HCT116 (cell line): ENCODE measurements around the gene U2AF1L4. TPM values are rescaled to one million over a fixed set of nuclear protein-coding genes. Genes with fewer than 3 reads are reported as not detected.

ENCODE experiments used
- ATAC-seq: fragments of 200-7000 bp; cut with Tn5 transposase; 2 replicates; pipeline ENCODE4 v1.9.1; 2020; ENCODE audit warnings: mild to moderate bottlenecking, moderate library complexity
- BruUV-seq: library from RNA; stranded (reverse); fragments of 400-500 nt; replicated peaks from 2 replicates; lab custom pipeline; 2021; lab: Mats Ljungman, UMichigan
- CTCF ChIA-PET: fragments of 300-600 bp; sonication (Branson Sonifier 250); formaldehyde crosslinking; loops from one replicate; lab custom pipeline; 2021; ENCODE audit warnings: antibody characterized with exemption; lab: Charles Lee
- POLR2A ChIA-PET: fragments of 300-600, 350-600 bp; sonication (Branson Sonifier 250); formaldehyde crosslinking; loops from one replicate; lab custom pipeline; 2021; ENCODE audit warnings: antibody characterized with exemption; lab: Charles Lee
- RAD21 ChIA-PET, 2 experiments: fragments of 300-600 bp; sonication (Branson Sonifier 250); formaldehyde crosslinking; loops; one replicate each; lab custom pipeline; 2023; ENCODE audit warnings: low total read pairs in 2 of 2; ENCODE audit not compliant: uncharacterized antibody in 2 of 2, unreplicated experiment in 2 of 2, low non-redundant PET in 1 of 2; lab: Charles Lee
- DNase-seq: peaks from one replicate; pipeline ENCODE4 v3.0.0-alpha.2; 2010; ENCODE audit warnings: low read depth, low spot score
- H2AFZ ChIP-seq: fragments of 200-600 bp; shearing (Covaris generic), sonication (generic); 2 replicates; pipeline ENCODE4 v1.6.1; 2017; ENCODE audit warnings: low read depth, mixed run types, mixed read lengths, antibody characterized with exemption, low read length; ENCODE audit not compliant: poor library complexity, severe bottlenecking
- H3K27ac ChIP-seq: 2 replicates; pipeline ENCODE4 v1.5.1; 2012; ENCODE audit warnings: low read depth, low read length
- H3K27me3 ChIP-seq: fragments of 200-600 bp; sonication (generic); 2 replicates; pipeline ENCODE4 v1.6.1; 2016; ENCODE audit warnings: mixed run types, low read length, mixed read lengths; ENCODE audit not compliant: insufficient read depth
- H3K36me3 ChIP-seq, 2 experiments: fragments of 200-500 bp in 1 of 2; fragments of 200-600 bp in 1 of 2; sonication (Bioruptor generic) in 1 of 2; sonication (generic) in 1 of 2; 2 replicates each; pipeline versions ENCODE4 v1.5.1 to v1.6.1; 2014 to 2016; ENCODE audit warnings: low read length in 2 of 2, inconsistent platforms in 1 of 2, mixed read lengths in 1 of 2, mixed run types in 1 of 2; ENCODE audit not compliant: insufficient read depth in 2 of 2, control insufficient read depth in 1 of 2
- H3K4me1 ChIP-seq, 2 experiments: fragments of 200-600 bp in 1 of 2; sonication (generic) in 1 of 2; 2 replicates each; pipeline versions ENCODE4 v1.5.1 to v1.6.1; 2012 to 2017; ENCODE audit warnings: low read length in 2 of 2, inconsistent platforms in 1 of 2, mild to moderate bottlenecking in 1 of 2, mixed read lengths in 1 of 2, mixed run types in 1 of 2, moderate library complexity in 1 of 2; ENCODE audit not compliant: insufficient read depth in 2 of 2, control insufficient read depth in 1 of 2
- H3K4me2 ChIP-seq: fragments of 200-600 bp; sonication (generic); 2 replicates; pipeline ENCODE4 v1.6.1; 2017; ENCODE audit warnings: mixed run types, low read length, mixed read lengths
- H3K4me3 ChIP-seq, 2 experiments: fragments of 200-600 bp in 1 of 2; sonication (generic) in 1 of 2; replicated peaks in 1 of 2; 2 replicates each; pipeline ENCODE4 v1.5.1; 2011 to 2016; ENCODE audit warnings: low read length in 2 of 2, control low read depth in 1 of 2, low read depth in 1 of 2, mild to moderate bottlenecking in 1 of 2, mixed read lengths in 1 of 2, mixed run types in 1 of 2
- H3K79me2 ChIP-seq: fragments of 200-600 bp; sonication (generic); 2 replicates; pipeline ENCODE4 v1.6.1; 2017; ENCODE audit warnings: mild to moderate bottlenecking, mixed run types, low read length, moderate library complexity, mixed read lengths; ENCODE audit not compliant: insufficient read depth
- H3K9ac ChIP-seq: fragments of 200-600 bp; sonication (generic); 2 replicates; pipeline ENCODE4 v1.6.1; 2016; ENCODE audit warnings: low read length, mixed read lengths
- H3K9me2 ChIP-seq: fragments of 200-600 bp; sonication (generic), shearing (Covaris generic); 2 replicates; pipeline ENCODE4 v1.6.1; 2017; ENCODE audit warnings: mixed run types, mild to moderate bottlenecking, moderate library complexity; ENCODE audit not compliant: insufficient read depth
- H3K9me3 ChIP-seq, 2 experiments: fragments of 200-500 bp in 1 of 2; fragments of 200-600 bp in 1 of 2; sonication (Bioruptor generic) in 1 of 2; sonication (generic) in 1 of 2; 2 replicates each; pipeline ENCODE4 v1.6.1; 2014 to 2017; ENCODE audit warnings: low read length in 2 of 2, mixed read lengths in 2 of 2, inconsistent platforms in 1 of 2, low read depth in 1 of 2, mild to moderate bottlenecking in 1 of 2, mixed run types in 1 of 2, moderate library complexity in 1 of 2; ENCODE audit not compliant: control insufficient read depth in 1 of 2, insufficient read depth in 1 of 2
- H4K20me1 ChIP-seq: fragments of 200-600 bp; sonication (generic), shearing (Covaris generic); 2 replicates; pipeline ENCODE4 v1.6.1; 2017; ENCODE audit warnings: mixed run types, mild to moderate bottlenecking, moderate library complexity; ENCODE audit not compliant: insufficient read depth
- ATF3 ChIP-seq: IDR thresholded peaks from 2 replicates; pipeline ENCODE4 v1.6.1; 2012
- ELF1 ChIP-seq: IDR thresholded peaks from 2 replicates; pipeline ENCODE4 v1.6.1; 2012; ENCODE audit warnings: low read depth, borderline replicate concordance
- EZH2 ChIP-seq: fragments of 200-600 bp; sonication (generic); IDR thresholded peaks from 2 replicates; pipeline ENCODE4 v1.6.1; 2017; ENCODE audit warnings: antibody characterized with exemption, mixed run types
- FOSL1 ChIP-seq: IDR thresholded peaks from 2 replicates; pipeline ENCODE4 v1.6.1; 2012; ENCODE audit warnings: low read depth
- JUND ChIP-seq: IDR thresholded peaks from 2 replicates; pipeline ENCODE4 v1.6.1; 2012
- POLR2A ChIP-seq: IDR thresholded peaks from 2 replicates; pipeline ENCODE4 v1.7.0; 2011; ENCODE audit warnings: borderline replicate concordance; ENCODE audit not compliant: insufficient read depth, insufficient read length; ENCODE audit errors: extremely low read depth
- RAD21 ChIP-seq: IDR thresholded peaks from 2 replicates; pipeline ENCODE4 v1.6.1; 2012; ENCODE audit warnings: low read depth, mild to moderate bottlenecking
- SIN3A ChIP-seq: IDR thresholded peaks from 2 replicates; pipeline ENCODE4 v1.6.1; 2012; ENCODE audit warnings: low read depth
- ZBTB33 ChIP-seq: IDR thresholded peaks from 2 replicates; pipeline ENCODE4 v1.6.1; 2011; ENCODE audit warnings: mild to moderate bottlenecking, low read length, moderate library complexity; ENCODE audit not compliant: insufficient replicate concordance; ENCODE audit errors: extremely low read depth
- intact Hi-C: fragments of 100-400 bp; cut with micrococcal nuclease; formaldehyde crosslinking; loops from 2 replicates; pipeline ENCODE4 v1.10.0; 2022
- total RNA-seq: library from RNA; stranded (reverse); gene quantifications from one replicate; pipeline ENCODE4 v1.2.1, GENCODE V29; 2021; ENCODE audit not compliant: unreplicated experiment
- TF ChIP-seq, protein P1 (sequence below), 3 experiments: fragments of 200-600 bp in 1 of 3; sonication (generic) in 1 of 3; IDR thresholded peaks in 2 of 3; conservative IDR thresholded peaks in 1 of 3; 2 replicates each; pipeline ENCODE4 v1.5.1; 2012 to 2017; ENCODE audit warnings: low read depth in 2 of 3, low read length in 2 of 3, antibody characterized with exemption in 1 of 3, borderline replicate concordance in 1 of 3, control low read depth in 1 of 3, mild to moderate bottlenecking in 1 of 3, mixed read lengths in 1 of 3, mixed run types in 1 of 3, moderate library complexity in 1 of 3; ENCODE audit not compliant: insufficient read depth in 1 of 3
- TF ChIP-seq, protein P2 (sequence below): IDR thresholded peaks from 2 replicates; pipeline ENCODE4 v1.6.1; 2012; ENCODE audit warnings: low read depth
- TF ChIP-seq, protein P3 (sequence below): IDR thresholded peaks from 2 replicates; pipeline ENCODE4 v1.6.1; 2012

Gene U2AF1L4
- total RNA-seq, 1 experiment from 2014 or later: 15.6 TPM

- Histone ChIP-seq H3K79me2 (no peaks in the 10 kb centered on the region), H3K27me3 (no peaks in the 10 kb centered on the region), H3K4me3 (no peak overlapping the region), H3K9ac (no peak overlapping the region), H4K20me1 (no peaks in the 10 kb centered on the region)
- ATAC-seq: no peak
- BruUV-seq: no TSS peak
- no peak for DNase-seq
- TF ChIP-seq, protein P1, sequence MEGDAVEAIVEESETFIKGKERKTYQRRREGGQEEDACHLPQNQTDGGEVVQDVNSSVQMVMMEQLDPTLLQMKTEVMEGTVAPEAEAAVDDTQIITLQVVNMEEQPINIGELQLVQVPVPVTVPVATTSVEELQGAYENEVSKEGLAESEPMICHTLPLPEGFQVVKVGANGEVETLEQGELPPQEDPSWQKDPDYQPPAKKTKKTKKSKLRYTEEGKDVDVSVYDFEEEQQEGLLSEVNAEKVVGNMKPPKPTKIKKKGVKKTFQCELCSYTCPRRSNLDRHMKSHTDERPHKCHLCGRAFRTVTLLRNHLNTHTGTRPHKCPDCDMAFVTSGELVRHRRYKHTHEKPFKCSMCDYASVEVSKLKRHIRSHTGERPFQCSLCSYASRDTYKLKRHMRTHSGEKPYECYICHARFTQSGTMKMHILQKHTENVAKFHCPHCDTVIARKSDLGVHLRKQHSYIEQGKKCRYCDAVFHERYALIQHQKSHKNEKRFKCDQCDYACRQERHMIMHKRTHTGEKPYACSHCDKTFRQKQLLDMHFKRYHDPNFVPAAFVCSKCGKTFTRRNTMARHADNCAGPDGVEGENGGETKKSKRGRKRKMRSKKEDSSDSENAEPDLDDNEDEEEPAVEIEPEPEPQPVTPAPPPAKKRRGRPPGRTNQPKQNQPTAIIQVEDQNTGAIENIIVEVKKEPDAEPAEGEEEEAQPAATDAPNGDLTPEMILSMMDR (IDR thresholded peaks at IDR 0.05 in 2 of 3, conservative IDR thresholded peaks at IDR 0.05 in 1 of 3; ENCODE audit: borderline replicate concordance in 1 of 3, insufficient read depth in 1 of 3, low read depth in 2 of 3, low read length in 2 of 3): no peak
- TF ChIP-seq, protein P2, sequence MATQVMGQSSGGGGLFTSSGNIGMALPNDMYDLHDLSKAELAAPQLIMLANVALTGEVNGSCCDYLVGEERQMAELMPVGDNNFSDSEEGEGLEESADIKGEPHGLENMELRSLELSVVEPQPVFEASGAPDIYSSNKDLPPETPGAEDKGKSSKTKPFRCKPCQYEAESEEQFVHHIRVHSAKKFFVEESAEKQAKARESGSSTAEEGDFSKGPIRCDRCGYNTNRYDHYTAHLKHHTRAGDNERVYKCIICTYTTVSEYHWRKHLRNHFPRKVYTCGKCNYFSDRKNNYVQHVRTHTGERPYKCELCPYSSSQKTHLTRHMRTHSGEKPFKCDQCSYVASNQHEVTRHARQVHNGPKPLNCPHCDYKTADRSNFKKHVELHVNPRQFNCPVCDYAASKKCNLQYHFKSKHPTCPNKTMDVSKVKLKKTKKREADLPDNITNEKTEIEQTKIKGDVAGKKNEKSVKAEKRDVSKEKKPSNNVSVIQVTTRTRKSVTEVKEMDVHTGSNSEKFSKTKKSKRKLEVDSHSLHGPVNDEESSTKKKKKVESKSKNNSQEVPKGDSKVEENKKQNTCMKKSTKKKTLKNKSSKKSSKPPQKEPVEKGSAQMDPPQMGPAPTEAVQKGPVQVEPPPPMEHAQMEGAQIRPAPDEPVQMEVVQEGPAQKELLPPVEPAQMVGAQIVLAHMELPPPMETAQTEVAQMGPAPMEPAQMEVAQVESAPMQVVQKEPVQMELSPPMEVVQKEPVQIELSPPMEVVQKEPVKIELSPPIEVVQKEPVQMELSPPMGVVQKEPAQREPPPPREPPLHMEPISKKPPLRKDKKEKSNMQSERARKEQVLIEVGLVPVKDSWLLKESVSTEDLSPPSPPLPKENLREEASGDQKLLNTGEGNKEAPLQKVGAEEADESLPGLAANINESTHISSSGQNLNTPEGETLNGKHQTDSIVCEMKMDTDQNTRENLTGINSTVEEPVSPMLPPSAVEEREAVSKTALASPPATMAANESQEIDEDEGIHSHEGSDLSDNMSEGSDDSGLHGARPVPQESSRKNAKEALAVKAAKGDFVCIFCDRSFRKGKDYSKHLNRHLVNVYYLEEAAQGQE: no peak
- TF ChIP-seq FOSL1 (no peak), RAD21 (no peak), ELF1 (no peak), ATF3 (no peak), POLR2A (no peak), ZBTB33 (no peak), SIN3A (no peak), JUND (no peak), EZH2 (no peak)
- TF ChIP-seq, protein P3, sequence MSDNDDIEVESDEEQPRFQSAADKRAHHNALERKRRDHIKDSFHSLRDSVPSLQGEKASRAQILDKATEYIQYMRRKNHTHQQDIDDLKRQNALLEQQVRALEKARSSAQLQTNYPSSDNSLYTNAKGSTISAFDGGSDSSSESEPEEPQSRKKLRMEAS: no peak
- TF ChIP-seq, all 23 proteins: peak for 0
- ChIA-PET POLR2A (interaction anchor here (1.3 kb wide), 1 partner anchor 55 kb away, joined by 4 read pairs; the partner anchor contains the start of gene COX6B1), CTCF (interaction anchor here (0.6 to 2.2 kb wide), 3 partner anchors 9 to 347 kb away, joined by 4 to 10 read pairs (median 5); no protein-coding TSS in a partner anchor), RAD21 (no interaction called here)
- peaks cover 0 to 10% of the 10 kb centered on the region in 2 experiments; a peak in 2 of 4 replicates for H3K4me1 ChIP-seq
- no peak overlapping the region for H3K27ac ChIP-seq
- H2AFZ ChIP-seq: no peak overlapping the region
- intact Hi-C loops: no loop called here
- no peaks in the 10 kb centered on the region for H3K9me3 ChIP-seq
- H3K9me2 ChIP-seq: no peaks in the 10 kb centered on the region
- H3K36me3 ChIP-seq: no peaks in the 10 kb centered on the region
- no peak overlapping the region for H3K4me2 ChIP-seq
Measured at GRCh38 chr19:35703343-35703742, 41.9 kb downstream of the U2AF1L4 start.
